ENCODE measurements around the gene HIPK2. TPM values are rescaled to one million over a fixed set of nuclear protein-coding genes. Genes with fewer than 3 reads are reported as not detected.

HIPK2 gene
- total RNA-seq, 1 donor from 2014 or later, result 65.2 TPM

DNA sequence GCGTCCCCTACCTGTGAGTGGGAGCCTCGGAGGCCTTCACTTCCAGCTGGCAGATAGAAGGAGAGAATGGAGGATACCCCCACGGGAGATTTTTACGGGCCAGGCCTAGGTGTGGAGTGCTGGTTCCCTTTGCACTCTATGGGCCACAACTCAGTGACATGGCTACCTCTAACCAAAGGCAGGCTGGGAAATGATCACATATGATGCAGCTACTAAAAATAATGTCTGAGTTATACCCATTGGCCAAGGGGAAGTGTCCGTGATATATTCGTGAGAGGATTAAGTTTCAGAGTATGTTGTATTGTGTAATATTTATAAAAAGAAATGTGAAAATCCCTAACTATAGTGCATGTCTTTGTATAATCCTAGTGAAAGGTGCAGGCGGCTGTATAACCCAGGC is 13.5 kb upstream of the HIPK2 start:
- DNase-seq (ENCODE audit: low spot score) (no peak), ATAC-seq (no peak)
- intact Hi-C loops (cut with DNase I), result no loop called here

DNA sequence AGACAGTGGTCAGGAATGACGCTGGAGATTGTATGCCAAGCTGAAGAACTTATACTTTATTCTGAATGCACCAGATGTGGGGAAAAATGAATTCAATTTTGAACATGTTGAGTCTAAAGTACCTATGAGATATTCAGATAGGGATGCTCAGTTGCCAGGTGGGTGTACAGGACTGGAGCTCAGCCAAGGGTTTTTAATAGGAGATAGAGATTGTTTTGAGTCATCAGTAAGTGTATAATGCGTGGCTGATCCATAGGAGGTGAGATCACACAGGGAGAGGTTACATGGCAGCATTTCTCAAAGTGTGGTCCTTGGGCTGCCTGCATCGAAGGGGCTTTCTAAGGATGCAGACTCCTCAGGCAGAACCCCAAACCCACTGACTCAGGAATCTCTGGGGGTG is 6.8 kb upstream of the HIPK2 start:
- no peak for ATAC-seq
- intact Hi-C loops (cut with DNase I), result no loop called here
- DNase-seq (ENCODE audit: low spot score), result no peak

DNA sequence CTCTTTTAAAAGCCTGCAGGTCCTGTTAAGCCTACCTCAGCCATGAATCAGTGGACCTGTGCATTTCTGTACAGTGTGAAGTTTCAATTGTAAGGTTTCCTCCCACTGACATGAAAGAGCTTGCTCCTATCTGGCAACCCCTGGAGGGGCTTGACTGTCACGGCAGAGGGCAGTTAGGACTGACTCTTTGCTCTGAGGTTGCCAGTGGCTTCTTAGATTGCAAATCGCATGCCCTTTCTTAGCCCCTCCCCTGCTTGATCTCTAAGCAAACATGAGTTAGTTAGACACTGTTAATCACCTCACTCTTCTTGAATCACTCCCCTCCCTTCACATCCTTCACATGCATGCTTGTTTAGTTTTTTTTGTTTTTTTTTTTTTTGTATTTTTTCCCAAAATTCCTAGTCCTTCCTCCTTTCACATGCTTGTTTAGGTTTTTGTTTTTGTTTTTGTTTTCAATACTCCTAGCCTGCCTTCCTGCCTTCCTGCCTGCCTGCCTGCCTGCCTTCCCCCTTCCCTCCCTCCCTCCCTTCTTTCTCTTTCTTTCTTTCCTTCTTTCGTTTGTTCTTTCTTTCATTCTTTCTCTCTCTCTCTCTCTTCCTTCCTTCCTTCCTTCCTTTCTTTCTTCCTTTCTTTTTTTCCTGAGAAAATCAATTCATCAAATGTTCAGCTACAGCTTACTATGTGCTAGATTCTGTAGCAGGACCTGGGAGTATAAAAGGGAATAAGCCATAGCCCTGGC is 6.0 kb upstream of the HIPK2 start:
- DNase-seq (ENCODE audit: low spot score), result no peak
- ATAC-seq, result no peak
- intact Hi-C loops (cut with DNase I), result no loop called here

DNA sequence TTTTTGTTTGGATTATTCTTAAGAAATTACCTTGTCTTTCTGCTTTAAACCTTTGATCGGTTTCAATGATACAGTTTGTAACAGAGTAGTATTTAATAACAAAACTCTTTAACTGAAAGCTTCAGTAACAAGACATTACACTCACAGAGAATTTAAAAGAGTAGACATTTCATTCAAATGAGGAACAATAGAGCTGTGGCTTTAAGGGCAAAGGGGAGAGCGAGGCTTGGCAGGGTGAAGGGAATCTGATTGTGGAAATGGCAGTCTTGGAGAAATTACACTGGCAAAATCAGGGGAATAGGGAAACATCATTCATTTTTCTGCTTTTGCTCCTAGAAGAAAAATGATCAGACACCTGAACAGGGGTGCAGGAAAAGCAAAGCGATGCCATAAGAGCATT is 5.1 kb upstream of the HIPK2 start:
- ATAC-seq, result no peak
- no peak for DNase-seq (ENCODE audit: low spot score)
- intact Hi-C loops (cut with DNase I), result no loop called here

DNA sequence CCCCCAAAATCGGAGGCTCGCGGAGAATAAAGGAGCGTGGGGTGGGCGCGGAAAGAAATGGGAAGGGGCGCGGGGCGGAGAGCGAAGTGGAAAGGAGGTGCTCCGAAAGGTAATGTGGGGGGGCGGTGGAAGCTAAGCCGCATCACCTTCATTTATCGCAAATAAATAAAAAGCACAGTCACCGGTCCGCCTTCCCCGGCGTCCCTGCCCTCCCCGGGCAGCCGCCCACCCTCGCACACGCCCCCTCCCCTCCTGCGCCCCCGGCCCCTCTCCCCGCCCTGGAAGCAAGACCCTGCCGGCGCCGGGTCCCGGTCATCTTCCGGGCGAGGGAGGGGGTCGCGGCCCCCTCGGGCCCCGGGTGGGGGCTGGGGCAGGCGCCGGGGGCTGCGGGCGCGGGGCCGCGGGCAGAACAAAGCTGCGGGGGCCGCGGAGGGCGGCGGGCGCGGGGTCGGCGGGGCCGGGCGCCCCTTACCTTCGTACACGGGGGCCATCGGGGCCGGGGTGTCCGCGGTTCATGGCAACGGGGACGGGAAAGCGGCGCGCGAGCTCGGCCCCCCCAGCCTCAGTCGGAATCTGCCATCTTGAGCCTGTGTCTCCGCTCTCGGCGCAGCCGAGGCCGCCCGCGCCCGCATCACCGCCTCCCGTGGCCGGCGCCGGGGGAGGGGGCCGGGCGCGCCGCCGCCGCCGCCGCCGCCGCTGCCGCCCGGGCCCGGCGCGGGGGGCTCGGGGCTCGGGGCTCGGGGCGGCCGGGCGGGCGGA is 486 bp downstream of the HIPK2 start:
- ATAC-seq (peak; percentile 16), DNase-seq (ENCODE audit: low spot score) (peak; percentile 69)
- intact Hi-C loops (cut with DNase I), result loop anchor here (5.0 kb wide), 1 partner anchor 385 kb away; no protein-coding TSS in a partner anchor

DNA sequence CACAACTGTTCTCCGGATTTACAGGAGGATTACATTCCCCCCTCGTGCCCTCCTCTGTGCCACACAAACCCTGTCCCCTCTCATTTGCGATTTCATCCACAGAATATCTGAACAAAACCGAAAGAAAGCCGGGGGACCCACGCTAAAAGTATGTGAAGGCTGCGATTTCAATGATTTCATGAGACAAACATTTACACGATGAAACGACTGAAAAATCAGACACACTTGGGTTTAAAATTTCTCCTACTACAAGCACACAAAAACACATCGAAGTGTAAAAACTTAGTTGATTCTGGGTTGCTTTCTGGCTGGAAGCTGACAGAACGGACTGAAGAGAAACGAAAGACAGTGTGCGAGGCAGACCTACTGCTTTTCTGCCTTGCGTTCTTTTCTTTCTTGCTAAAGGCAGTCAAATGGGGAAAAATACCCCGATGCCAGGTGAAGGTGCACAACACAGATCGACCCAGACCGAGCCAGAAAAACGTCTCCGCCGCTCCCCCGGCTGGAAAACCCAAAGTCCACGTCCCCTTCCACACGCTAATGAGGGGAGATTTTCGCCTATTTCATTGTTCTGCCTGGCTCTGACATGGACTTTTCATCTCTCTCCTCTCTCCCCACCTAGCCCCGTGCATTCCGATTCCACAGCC is 1.2 kb downstream of the HIPK2 start:
- no peak for DNase-seq (ENCODE audit: low spot score)
- intact Hi-C loops (cut with DNase I), result loop anchor here (5.0 kb wide), 1 partner anchor 386 kb away; no protein-coding TSS in a partner anchor
- peak; percentile 44 for ATAC-seq

DNA sequence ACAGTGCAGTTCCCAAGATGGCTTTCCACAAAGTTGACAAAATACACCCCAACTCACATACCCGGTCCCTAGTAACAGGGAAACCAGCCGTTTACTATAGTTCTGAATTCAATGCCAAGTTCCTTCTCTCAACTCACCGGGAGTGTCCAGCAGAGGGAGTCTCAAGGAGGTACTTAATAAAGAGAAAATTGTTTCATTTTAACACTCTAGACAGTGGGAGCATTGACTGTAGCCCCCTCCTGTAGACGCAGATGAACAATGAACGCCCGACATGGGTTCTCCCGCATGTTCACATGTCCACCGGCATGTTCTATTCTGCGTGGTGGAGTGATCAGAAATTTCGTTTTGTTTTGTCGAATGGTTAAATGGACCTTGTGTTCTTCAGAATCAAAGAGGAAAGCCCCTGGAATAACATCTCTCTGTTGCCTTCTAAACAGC is 1.9 kb downstream of the HIPK2 start:
- DNase-seq (ENCODE audit: low spot score) (peak; percentile 81), ATAC-seq (peak; percentile 80)
- intact Hi-C loops (cut with DNase I), result loop anchor here (5.0 kb wide), 1 partner anchor 386 kb away; no protein-coding TSS in a partner anchor

DNA sequence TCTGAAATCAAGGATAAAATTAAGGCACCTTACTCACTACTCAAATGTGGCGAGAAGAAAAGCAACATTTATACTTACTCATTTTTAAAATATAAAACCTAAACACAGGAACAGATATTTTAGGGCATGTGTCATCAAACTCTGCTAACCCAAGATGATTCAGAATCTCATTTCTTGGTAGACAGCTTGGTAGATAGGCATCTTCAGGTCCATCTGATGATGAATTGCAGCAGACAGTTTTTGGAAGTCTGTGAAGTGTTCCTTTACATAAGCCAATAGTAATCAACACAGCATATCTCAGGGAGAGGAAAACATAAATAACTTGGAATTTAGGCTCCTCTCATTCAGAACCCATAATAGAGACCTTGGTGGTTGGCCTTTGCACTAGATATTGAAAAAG is 3.4 kb downstream of the HIPK2 start:
- intact Hi-C loops (cut with DNase I), result no loop called here
- DNase-seq (ENCODE audit: low spot score) (no peak), ATAC-seq (no peak)

DNA sequence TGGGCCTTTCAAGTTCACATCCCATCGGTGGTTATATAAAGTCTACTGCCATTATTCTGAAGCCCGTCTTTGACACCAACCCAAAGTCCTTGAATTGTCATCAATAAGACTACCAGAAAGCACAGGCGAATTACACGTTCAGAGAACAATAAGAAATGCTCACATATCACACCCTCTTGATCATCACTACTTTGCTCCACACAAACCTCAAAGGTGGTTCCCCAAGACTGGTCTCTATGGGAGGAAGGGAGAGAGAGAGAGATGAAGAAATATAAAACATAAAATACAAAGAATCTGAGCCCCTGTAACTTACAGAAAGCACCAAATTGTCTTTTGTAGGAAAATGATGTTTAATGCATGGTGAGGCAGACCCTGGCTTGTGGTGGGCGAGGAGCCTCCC is 4.4 kb downstream of the HIPK2 start:
- intact Hi-C loops (cut with DNase I), result no loop called here
- ATAC-seq, result no peak
- DNase-seq (ENCODE audit: low spot score), result no peak

DNA sequence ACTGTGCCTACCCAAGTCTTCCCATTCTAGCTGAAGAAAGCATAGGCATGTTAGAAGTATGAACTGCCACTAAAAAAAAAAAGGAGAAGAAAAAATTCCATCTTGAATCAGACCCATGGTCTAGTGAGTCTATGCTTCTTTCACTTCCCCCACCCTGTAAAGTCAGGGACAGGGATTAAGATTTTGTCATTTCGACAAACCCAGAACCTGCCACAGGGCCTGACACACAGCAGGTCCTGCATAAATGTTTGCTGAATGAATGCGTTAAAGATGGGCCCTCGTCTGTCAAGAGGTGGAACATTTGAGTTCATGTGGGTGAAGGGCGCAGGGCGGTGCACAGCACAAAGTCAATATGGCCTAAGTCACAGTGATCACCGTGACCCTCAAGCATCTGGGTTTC is 4.9 kb downstream of the HIPK2 start:
- ATAC-seq, result no peak
- intact Hi-C loops (cut with DNase I), result no loop called here
- DNase-seq (ENCODE audit: low spot score), result no peak

DNA sequence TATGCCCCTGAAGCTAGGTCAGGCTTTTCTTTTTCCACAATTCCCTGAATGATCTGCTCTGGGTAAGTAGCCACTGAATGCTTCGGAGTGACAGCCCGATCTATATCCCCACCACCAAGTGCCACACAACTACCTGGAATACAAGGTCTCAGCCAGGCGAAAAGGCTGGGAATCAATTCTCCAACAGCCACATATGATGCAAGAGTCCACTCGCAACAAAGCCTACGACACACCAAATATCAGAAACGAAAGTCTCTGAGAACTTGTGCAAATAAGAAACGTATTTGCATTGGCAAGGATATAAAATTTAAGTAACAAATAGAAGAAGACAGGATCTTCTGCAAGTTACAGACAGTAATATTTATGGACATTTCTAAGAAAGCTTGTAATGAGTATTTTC is 5.7 kb downstream of the HIPK2 start:
- intact Hi-C loops (cut with DNase I), result no loop called here
- no peak for DNase-seq (ENCODE audit: low spot score)
- ATAC-seq, result no peak

DNA sequence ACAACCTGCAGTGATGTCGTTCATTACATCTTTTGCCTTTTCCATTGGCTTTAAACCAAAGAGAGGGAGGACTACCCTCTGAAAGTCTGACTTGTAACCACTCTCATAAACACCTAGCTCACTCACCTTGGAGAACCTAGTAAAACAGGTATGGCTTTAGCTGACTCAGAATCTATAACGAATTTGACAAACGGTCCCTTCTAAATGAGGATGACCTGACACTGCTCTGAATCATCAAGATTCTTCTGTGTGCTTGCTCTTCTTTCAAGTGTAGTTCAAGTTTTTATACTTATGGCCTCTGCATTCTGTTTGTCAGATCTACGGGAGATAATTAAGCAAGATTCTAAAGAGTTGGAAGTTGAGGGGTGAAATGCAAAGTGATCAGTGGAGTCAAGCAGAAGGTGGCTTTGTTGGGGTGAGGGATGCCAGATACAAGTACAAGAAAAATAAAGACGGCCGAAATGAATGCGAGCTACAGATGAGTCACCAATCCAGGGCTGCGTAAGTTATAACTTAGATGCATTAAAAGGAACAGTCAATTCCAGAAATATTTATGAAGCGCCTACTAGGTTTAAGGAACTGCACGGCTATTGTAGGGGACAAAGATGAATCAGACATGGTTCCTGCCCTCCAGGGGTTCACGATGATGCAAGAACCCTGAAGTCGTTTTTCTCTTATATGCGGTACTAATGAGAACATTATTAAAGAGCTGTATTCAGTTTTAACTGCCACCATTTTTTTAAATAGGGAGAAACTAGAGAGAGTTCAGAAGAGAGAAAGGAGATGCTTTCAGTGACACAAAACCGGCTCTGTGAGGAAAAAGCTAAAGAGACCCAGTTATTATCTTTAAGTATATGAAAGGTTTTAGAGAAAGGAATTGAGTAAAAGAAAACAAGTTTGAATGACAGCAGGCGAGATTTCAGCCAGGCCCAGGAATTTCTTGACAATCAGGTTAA is 6.5 kb downstream of the HIPK2 start:
- DNase-seq (ENCODE audit: low spot score) (no peak), ATAC-seq (no peak)
- intact Hi-C loops (cut with DNase I), result no loop called here

DNA sequence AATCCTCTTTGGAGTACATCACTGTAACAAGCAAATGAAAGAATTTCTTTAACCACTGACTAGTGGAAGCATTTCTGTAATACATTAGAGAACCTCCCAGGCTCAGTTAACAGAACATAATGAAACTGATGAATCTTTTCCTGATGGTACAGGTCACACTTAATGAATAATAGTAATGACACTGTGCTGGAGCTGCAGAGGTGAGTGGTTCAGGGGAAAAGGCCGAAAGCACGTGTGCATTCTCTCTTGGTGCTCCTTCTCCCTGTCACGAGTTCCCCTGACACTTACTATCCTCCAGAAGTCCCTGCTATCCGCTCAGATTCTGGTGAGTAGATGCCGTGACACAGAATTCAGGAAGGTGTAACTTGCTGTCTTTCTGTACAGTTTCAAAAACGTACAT is 8.0 kb downstream of the HIPK2 start:
- intact Hi-C loops (cut with DNase I), result loop anchor here (10.0 kb wide), 1 partner anchor 515 kb away; no protein-coding TSS in a partner anchor
- DNase-seq (ENCODE audit: low spot score) (no peak), ATAC-seq (no peak)

DNA sequence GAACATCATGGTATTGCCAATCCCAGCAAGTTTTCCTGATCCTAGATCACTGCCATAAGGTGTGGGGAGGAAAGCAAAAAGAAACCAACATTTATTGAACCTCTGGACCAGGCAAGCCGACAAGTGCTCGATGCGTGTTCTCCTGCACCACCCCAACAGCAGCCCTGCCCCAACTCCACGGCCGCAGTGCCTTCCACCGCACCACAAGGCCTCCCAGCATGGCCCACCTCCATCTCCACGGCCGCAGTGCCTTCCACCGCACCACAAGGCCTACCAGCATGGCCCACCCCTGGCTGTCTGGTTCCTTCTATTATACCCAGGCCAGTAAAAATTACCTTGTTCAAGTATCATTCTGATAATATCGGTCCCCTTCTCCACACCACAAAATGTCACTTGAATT is 8.7 kb downstream of the HIPK2 start:
- ATAC-seq (no peak), DNase-seq (ENCODE audit: low spot score) (no peak)
- intact Hi-C loops (cut with DNase I), result loop anchor here (10.0 kb wide), 1 partner anchor 514 kb away; no protein-coding TSS in a partner anchor

DNA sequence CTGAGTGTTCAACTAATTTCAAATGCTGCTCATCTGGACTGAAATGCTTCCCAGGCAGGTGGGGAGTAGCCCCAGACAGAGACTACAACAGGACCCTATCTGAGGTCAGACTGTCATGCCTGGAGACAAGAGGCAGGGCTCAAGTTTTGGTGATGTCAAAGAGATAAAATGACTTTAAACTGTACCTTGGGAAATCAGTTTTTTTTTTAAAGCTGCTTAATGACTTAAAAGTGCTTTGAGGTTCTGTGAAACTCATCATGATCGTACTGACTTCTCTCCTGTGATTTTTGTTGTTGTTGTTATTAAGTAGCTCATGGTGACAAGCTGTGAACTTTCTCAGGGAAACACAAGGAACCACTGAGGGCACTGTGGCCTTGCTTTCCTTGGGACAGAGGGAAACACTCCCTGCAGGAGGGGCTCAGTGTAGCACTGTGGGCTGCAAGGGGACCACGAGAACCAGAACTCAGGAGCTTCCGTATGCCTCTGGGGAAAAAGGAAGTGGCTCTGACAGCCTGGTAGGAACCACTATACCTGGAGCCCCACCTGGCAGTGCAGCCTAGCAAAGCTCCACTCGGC is 9.5 kb downstream of the HIPK2 start:
- ATAC-seq (no peak), DNase-seq (ENCODE audit: low spot score) (no peak)
- intact Hi-C loops (cut with DNase I), result loop anchor here (10.0 kb wide), 1 partner anchor 514 kb away; no protein-coding TSS in a partner anchor

DNA sequence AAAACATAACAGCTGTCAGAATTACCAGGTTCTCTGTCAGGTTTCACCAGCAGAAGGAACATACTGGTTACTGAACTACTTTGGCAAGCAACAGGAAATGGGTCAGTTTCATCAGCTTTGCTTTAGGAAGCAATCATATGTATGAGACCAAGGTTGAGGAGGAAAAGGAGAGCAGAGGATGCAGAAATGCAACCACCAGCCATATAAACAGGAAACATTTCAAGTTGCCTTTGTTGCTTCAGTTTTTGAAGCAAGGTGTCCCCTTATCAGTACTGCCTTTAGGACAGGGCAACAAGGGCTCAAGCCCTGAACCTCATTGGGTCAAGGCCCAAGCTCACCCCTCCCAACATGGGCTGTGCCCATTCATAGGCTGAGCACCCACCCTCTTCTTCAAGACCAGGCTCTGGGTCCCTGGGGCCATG is 10.2 kb downstream of the HIPK2 start:
- intact Hi-C loops (cut with DNase I), result loop anchor here (10.0 kb wide), 1 partner anchor 513 kb away; no protein-coding TSS in a partner anchor
- no peak for ATAC-seq
- DNase-seq (ENCODE audit: low spot score), result no peak

DNA sequence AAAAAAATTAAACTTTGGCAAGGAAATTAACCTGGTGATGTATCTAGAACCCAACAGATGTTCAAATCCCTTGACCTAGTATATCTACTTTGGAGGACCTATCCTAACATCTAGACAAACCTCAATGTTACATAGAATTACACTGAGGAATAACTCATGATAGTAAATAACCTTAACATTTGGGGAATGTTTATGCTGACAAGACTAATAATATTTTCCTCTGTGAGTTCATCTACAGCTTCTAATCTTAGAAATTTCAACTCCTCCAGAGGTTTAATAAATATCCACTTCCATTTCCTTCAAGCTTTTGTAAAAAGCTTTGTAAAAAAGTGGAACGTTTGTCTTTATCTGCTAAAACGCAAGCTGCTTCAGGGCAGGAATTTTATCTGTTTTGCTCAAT is 12.7 kb downstream of the HIPK2 start:
- DNase-seq (ENCODE audit: low spot score), result no peak
- ATAC-seq, result no peak
- intact Hi-C loops (cut with DNase I), result loop anchor here (10.0 kb wide), 1 partner anchor 510 kb away; no protein-coding TSS in a partner anchor

DNA sequence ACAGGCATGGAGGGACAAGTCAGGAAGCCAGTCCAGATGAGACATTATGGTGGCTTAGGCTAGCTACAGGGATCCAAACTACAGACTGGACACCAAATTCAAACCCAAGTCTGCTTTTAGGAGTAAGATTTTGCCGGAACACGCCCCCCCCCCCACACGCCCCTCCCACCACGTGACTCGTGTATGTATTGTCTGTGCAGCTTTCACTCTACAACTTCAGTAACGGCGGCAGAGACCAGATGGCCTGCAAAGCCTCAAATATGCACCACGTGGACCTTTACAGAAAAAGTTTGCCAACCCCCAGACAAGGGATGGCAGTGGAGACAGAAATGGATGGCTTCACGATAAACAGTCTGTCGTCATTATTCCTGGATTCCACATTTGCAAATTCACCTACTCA is 14.5 kb downstream of the HIPK2 start:
- ATAC-seq, result no peak
- intact Hi-C loops (cut with DNase I), result loop anchor here (10.0 kb wide), 1 partner anchor 509 kb away; no protein-coding TSS in a partner anchor
- DNase-seq (ENCODE audit: low spot score), result no peak
